ENCODE measurements around the gene OPHN1.

The OPHN1 gene

GRCh38 chrX:68190799-68191198 lies 242.5 kb downstream of the OPHN1 start:
- H3K9ac ChIP-seq (ENCODE audit: low read depth, low read length), result no peak overlapping the region
- no peaks in the 10 kb centered on the region for H3K27me3 ChIP-seq (ENCODE audit: control insufficient read depth, insufficient read depth, low read length)
- no peaks in the 10 kb centered on the region for H3K4me1 ChIP-seq (ENCODE audit: control insufficient read depth, insufficient read depth, low read length)
- no peaks in the 10 kb centered on the region for H3K36me3 ChIP-seq (ENCODE audit: control insufficient read depth, insufficient read depth, low read length)
- H3K4me3 ChIP-seq (ENCODE audit: low read depth, low read length), result no peak overlapping the region
- no peaks in the 10 kb centered on the region for H3K9me3 ChIP-seq (ENCODE audit: control insufficient read depth, insufficient read depth, low read length)

- no peak overlapping the region for H3K4me3 ChIP-seq (ENCODE audit: low read depth, low read length)
- H3K36me3 ChIP-seq (ENCODE audit: control insufficient read depth, insufficient read depth, low read length), result no peaks in the 10 kb centered on the region
- H3K27me3 ChIP-seq (ENCODE audit: control insufficient read depth, insufficient read depth, low read length), result no peaks in the 10 kb centered on the region
These were observed 246.6 kb downstream of the OPHN1 start for GRCh38 chrX:68186552-68187262.

GRCh38 chrX:68185161-68185560 lies 248.1 kb downstream of the OPHN1 start:
- Histone ChIP-seq H3K4me3 (ENCODE audit: low read depth, low read length) (no peak overlapping the region), H3K9me3 (ENCODE audit: control insufficient read depth, insufficient read depth, low read length) (no peaks in the 10 kb centered on the region), H3K9ac (ENCODE audit: low read depth, low read length) (no peak overlapping the region), H3K36me3 (ENCODE audit: control insufficient read depth, insufficient read depth, low read length) (no peaks in the 10 kb centered on the region), H3K27me3 (ENCODE audit: control insufficient read depth, insufficient read depth, low read length) (no peaks in the 10 kb centered on the region), H3K4me1 (ENCODE audit: control insufficient read depth, insufficient read depth, low read length) (no peaks in the 10 kb centered on the region)

More at GRCh38 chrX:68186552-68187262, 246.6 kb downstream of the OPHN1 start:
- Histone ChIP-seq H3K9me3 (ENCODE audit: control insufficient read depth, insufficient read depth, low read length) (no peaks in the 10 kb centered on the region), H3K9ac (ENCODE audit: low read depth, low read length) (no peak overlapping the region), H3K4me1 (ENCODE audit: control insufficient read depth, insufficient read depth, low read length) (no peaks in the 10 kb centered on the region)

GRCh38 chrX:68183612-68184214 lies 249.6 kb downstream of the OPHN1 start:
- Histone ChIP-seq H3K4me3 (ENCODE audit: low read depth, low read length) (no peak overlapping the region), H3K9me3 (ENCODE audit: control insufficient read depth, insufficient read depth, low read length) (no peaks in the 10 kb centered on the region), H3K4me1 (ENCODE audit: control insufficient read depth, insufficient read depth, low read length) (no peaks in the 10 kb centered on the region), H3K9ac (ENCODE audit: low read depth, low read length) (no peak overlapping the region), H3K27me3 (ENCODE audit: control insufficient read depth, insufficient read depth, low read length) (no peaks in the 10 kb centered on the region), H3K36me3 (ENCODE audit: control insufficient read depth, insufficient read depth, low read length) (no peaks in the 10 kb centered on the region)

- Histone ChIP-seq H3K36me3 (ENCODE audit: control insufficient read depth, insufficient read depth, low read length) (no peaks in the 10 kb centered on the region), H3K4me1 (ENCODE audit: control insufficient read depth, insufficient read depth, low read length) (no peaks in the 10 kb centered on the region), H3K9me3 (ENCODE audit: control insufficient read depth, insufficient read depth, low read length) (no peaks in the 10 kb centered on the region), H3K9ac (ENCODE audit: low read depth, low read length) (no peak overlapping the region), H3K4me3 (ENCODE audit: low read depth, low read length) (no peak overlapping the region), H3K27me3 (ENCODE audit: control insufficient read depth, insufficient read depth, low read length) (no peaks in the 10 kb centered on the region)
These were observed 252.7 kb downstream of the OPHN1 start for GRCh38 chrX:68180579-68180978.

- Histone ChIP-seq H3K9me3 (ENCODE audit: control insufficient read depth, insufficient read depth, low read length) (no peaks in the 10 kb centered on the region), H3K9ac (ENCODE audit: low read depth, low read length) (no peak overlapping the region), H3K4me3 (ENCODE audit: low read depth, low read length) (no peak overlapping the region), H3K27me3 (ENCODE audit: control insufficient read depth, insufficient read depth, low read length) (no peaks in the 10 kb centered on the region), H3K4me1 (ENCODE audit: control insufficient read depth, insufficient read depth, low read length) (no peaks in the 10 kb centered on the region), H3K36me3 (ENCODE audit: control insufficient read depth, insufficient read depth, low read length) (no peaks in the 10 kb centered on the region)
These were observed 253.9 kb downstream of the OPHN1 start for GRCh38 chrX:68179355-68179754.

GRCh38 chrX:68177542-68177941 lies 255.8 kb downstream of the OPHN1 start:
- Histone ChIP-seq H3K4me1 (ENCODE audit: control insufficient read depth, insufficient read depth, low read length) (no peaks in the 10 kb centered on the region), H3K27me3 (ENCODE audit: control insufficient read depth, insufficient read depth, low read length) (no peaks in the 10 kb centered on the region), H3K9me3 (ENCODE audit: control insufficient read depth, insufficient read depth, low read length) (peaks cover 2% of the 10 kb centered on the region), H3K36me3 (ENCODE audit: control insufficient read depth, insufficient read depth, low read length) (no peaks in the 10 kb centered on the region), H3K4me3 (ENCODE audit: low read depth, low read length) (no peak overlapping the region), H3K9ac (ENCODE audit: low read depth, low read length) (no peak overlapping the region)

GRCh38 chrX:68175562-68175961 lies 257.7 kb downstream of the OPHN1 start:
- no peaks in the 10 kb centered on the region for H3K36me3 ChIP-seq (ENCODE audit: control insufficient read depth, insufficient read depth, low read length)
- no peaks in the 10 kb centered on the region for H3K4me1 ChIP-seq (ENCODE audit: control insufficient read depth, insufficient read depth, low read length)
- H3K9ac ChIP-seq (ENCODE audit: low read depth, low read length), result no peak overlapping the region
- H3K9me3 ChIP-seq (ENCODE audit: control insufficient read depth, insufficient read depth, low read length), result peaks cover 2% of the 10 kb centered on the region
- H3K4me3 ChIP-seq (ENCODE audit: low read depth, low read length), result no peak overlapping the region
- no peaks in the 10 kb centered on the region for H3K27me3 ChIP-seq (ENCODE audit: control insufficient read depth, insufficient read depth, low read length)

- Histone ChIP-seq H3K9me3 (ENCODE audit: control insufficient read depth, insufficient read depth, low read length) (no peaks in the 10 kb centered on the region), H3K4me1 (ENCODE audit: control insufficient read depth, insufficient read depth, low read length) (no peaks in the 10 kb centered on the region), H3K4me3 (ENCODE audit: low read depth, low read length) (no peak overlapping the region), H3K27me3 (ENCODE audit: control insufficient read depth, insufficient read depth, low read length) (no peaks in the 10 kb centered on the region), H3K36me3 (ENCODE audit: control insufficient read depth, insufficient read depth, low read length) (no peaks in the 10 kb centered on the region), H3K9ac (ENCODE audit: low read depth, low read length) (no peak overlapping the region)
These were observed 269.9 kb downstream of the OPHN1 start for GRCh38 chrX:68163441-68163840.

GRCh38 chrX:68147848-68148247 lies 285.4 kb downstream of the OPHN1 start:
- H3K4me3 ChIP-seq (ENCODE audit: low read depth, low read length), result no peak overlapping the region
- no peaks in the 10 kb centered on the region for H3K36me3 ChIP-seq (ENCODE audit: control insufficient read depth, insufficient read depth, low read length)
- no peak overlapping the region for H3K9ac ChIP-seq (ENCODE audit: low read depth, low read length)
- no peaks in the 10 kb centered on the region for H3K9me3 ChIP-seq (ENCODE audit: control insufficient read depth, insufficient read depth, low read length)
- no peaks in the 10 kb centered on the region for H3K27me3 ChIP-seq (ENCODE audit: control insufficient read depth, insufficient read depth, low read length)
- H3K4me1 ChIP-seq (ENCODE audit: control insufficient read depth, insufficient read depth, low read length), result no peaks in the 10 kb centered on the region

GRCh38 chrX:68146054-68146453 lies 287.2 kb downstream of the OPHN1 start:
- Histone ChIP-seq H3K27me3 (ENCODE audit: control insufficient read depth, insufficient read depth, low read length) (no peaks in the 10 kb centered on the region), H3K4me1 (ENCODE audit: control insufficient read depth, insufficient read depth, low read length) (no peaks in the 10 kb centered on the region), H3K4me3 (ENCODE audit: low read depth, low read length) (no peak overlapping the region), H3K9me3 (ENCODE audit: control insufficient read depth, insufficient read depth, low read length) (no peaks in the 10 kb centered on the region), H3K36me3 (ENCODE audit: control insufficient read depth, insufficient read depth, low read length) (no peaks in the 10 kb centered on the region), H3K9ac (ENCODE audit: low read depth, low read length) (no peak overlapping the region)

- H3K9ac ChIP-seq (ENCODE audit: low read depth, low read length), result no peak overlapping the region
- no peaks in the 10 kb centered on the region for H3K9me3 ChIP-seq (ENCODE audit: control insufficient read depth, insufficient read depth, low read length)
- no peaks in the 10 kb centered on the region for H3K36me3 ChIP-seq (ENCODE audit: control insufficient read depth, insufficient read depth, low read length)
- no peak overlapping the region for H3K4me3 ChIP-seq (ENCODE audit: low read depth, low read length)
- H3K4me1 ChIP-seq (ENCODE audit: control insufficient read depth, insufficient read depth, low read length), result no peaks in the 10 kb centered on the region
- H3K27me3 ChIP-seq (ENCODE audit: control insufficient read depth, insufficient read depth, low read length), result no peaks in the 10 kb centered on the region
These were observed 293.5 kb downstream of the OPHN1 start for GRCh38 chrX:68139791-68140190.

All from iPS-15b (cell line).